SH-SY5Y (cell line): ENCODE results near the gene ADM5.

Experiments used
- GATA2 ChIP-seq: IDR thresholded peaks from 2 replicates; pipeline ENCODE4 v1.6.1; 2011; ENCODE audit warnings: mild to moderate bottlenecking, low read depth, low read length
- GATA3 ChIP-seq: IDR thresholded peaks from 2 replicates; pipeline ENCODE4 v1.6.1; 2011; ENCODE audit warnings: low read depth, mild to moderate bottlenecking, low read length, moderate library complexity

- no peak for TF ChIP-seq GATA3
- TF ChIP-seq GATA2 = no peak
These were observed 40.8 kb downstream of the ADM5 start for GRCh38 chr19:49730166-49730565.
